Liver (tissue), 9 donors: ENCODE data around the gene TTC3. TPM values are rescaled to one million over a fixed set of nuclear protein-coding genes. Genes with fewer than 3 reads are reported as not detected.

ENCODE experiments used
- DNase-seq: peaks from one replicate; pipeline ENCODE4 v3.0.0-alpha.2; 2017; ENCODE audit warnings: low spot score
- H3K27ac ChIP-seq, 2 donors: one replicate each; pipeline ENCODE4 v1.7.0; 2013; ENCODE audit warnings: inconsistent platforms in 2 of 2, low read length in 2 of 2, control low read depth in 1 of 2, low read depth in 1 of 2, mild to moderate bottlenecking in 1 of 2
- H3K27me3 ChIP-seq, 4 donors: one replicate each; pipeline versions ENCODE4 v1.6.1 to v1.7.0; 2013; ENCODE audit warnings: low read length in 3 of 4, inconsistent platforms in 1 of 4, mild to moderate bottlenecking in 1 of 4, moderate library complexity in 1 of 4; ENCODE audit not compliant: control insufficient read depth in 4 of 4, insufficient read depth in 4 of 4
- H3K36me3 ChIP-seq, 4 donors: one replicate each; pipeline versions ENCODE4 v1.6.1 to v1.7.0; 2013; ENCODE audit warnings: low read length in 3 of 4, mild to moderate bottlenecking in 3 of 4, low read depth in 1 of 4, moderate library complexity in 1 of 4; ENCODE audit not compliant: control insufficient read depth in 4 of 4, insufficient read depth in 3 of 4
- H3K4me1 ChIP-seq, 4 donors: one replicate each; pipeline versions ENCODE4 v1.6.1 to v1.7.0; 2013; ENCODE audit warnings: low read length in 3 of 4, mild to moderate bottlenecking in 3 of 4, moderate library complexity in 1 of 4; ENCODE audit not compliant: control insufficient read depth in 4 of 4, insufficient read depth in 4 of 4
- H3K4me3 ChIP-seq, 3 donors: one replicate each; pipeline versions ENCODE4 v1.6.1 to v1.7.0; 2013; ENCODE audit warnings: low read length in 3 of 3, control low read depth in 1 of 3, low read depth in 1 of 3, mild to moderate bottlenecking in 1 of 3
- H3K9ac ChIP-seq, 2 donors: one replicate each; pipeline ENCODE4 v1.7.0; 2013; ENCODE audit warnings: low read length in 2 of 2, mild to moderate bottlenecking in 2 of 2, moderate library complexity in 2 of 2, control low read depth in 1 of 2, low read depth in 1 of 2
- H3K9me3 ChIP-seq, 4 donors: one replicate each; pipeline versions ENCODE4 v1.6.1 to v1.7.0; 2013; ENCODE audit warnings: low read length in 3 of 4; ENCODE audit not compliant: control insufficient read depth in 4 of 4
- ATF3 ChIP-seq: IDR thresholded peaks from 2 replicates; pipeline ENCODE4 v1.6.1; 2016; ENCODE audit warnings: antibody characterized with exemption
- CTCF ChIP-seq: fragments of 150-350 bp; IDR thresholded peaks from 2 replicates; pipeline ENCODE4 v1.5.1; 2017; ENCODE audit warnings: improper control_type of control experiment, low read depth, low read length; ENCODE audit not compliant: missing input control
- EGR1 ChIP-seq, 2 donors: IDR thresholded peaks; 2 replicates each; pipeline ENCODE4 v1.6.1; 2016 to 2018; ENCODE audit warnings: antibody characterized with exemption in 2 of 2, low read depth in 2 of 2
- FOXA1 ChIP-seq: IDR thresholded peaks from 2 replicates; pipeline ENCODE4 v1.6.1; 2016; ENCODE audit warnings: antibody characterized with exemption
- HNF4A ChIP-seq, 2 donors: conservative IDR thresholded peaks; 2 replicates each; pipeline ENCODE4 v1.6.1; 2016; ENCODE audit warnings: antibody characterized with exemption in 2 of 2, mild to moderate bottlenecking in 2 of 2
- HNF4G ChIP-seq: IDR thresholded peaks from 2 replicates; pipeline ENCODE4 v1.6.1; 2016; ENCODE audit warnings: antibody characterized with exemption
- JUND ChIP-seq, 2 donors: IDR thresholded peaks; 2 replicates each; pipeline ENCODE4 v1.6.1; 2016; ENCODE audit warnings: antibody characterized with exemption in 2 of 2
- NR2F2 ChIP-seq: IDR thresholded peaks from 2 replicates; pipeline ENCODE4 v1.6.1; 2016; ENCODE audit warnings: antibody characterized with exemption
- RAD21 ChIP-seq, 2 donors: IDR thresholded peaks; 2 replicates each; pipeline ENCODE4 v1.6.1; 2016; ENCODE audit warnings: antibody characterized with exemption in 2 of 2, mild to moderate bottlenecking in 2 of 2
- REST ChIP-seq: IDR thresholded peaks from 2 replicates; pipeline ENCODE4 v1.6.1; 2016; ENCODE audit warnings: antibody characterized with exemption, mild to moderate bottlenecking
- RXRA ChIP-seq, 2 donors: IDR thresholded peaks; 2 replicates each; pipeline ENCODE4 v1.6.1; 2017 to 2018; ENCODE audit warnings: antibody characterized with exemption in 2 of 2, mild to moderate bottlenecking in 1 of 2
- SP1 ChIP-seq: IDR thresholded peaks from 2 replicates; pipeline ENCODE4 v1.6.1; 2018; ENCODE audit warnings: antibody characterized with exemption, mild to moderate bottlenecking
- YY1 ChIP-seq: IDR thresholded peaks from 2 replicates; pipeline ENCODE4 v1.6.1; 2016; ENCODE audit warnings: antibody characterized with exemption, mild to moderate bottlenecking
- WGBS: extraction: QIAGEN DNeasy Blood & Tissue Kit; methylation state at CpG from one replicate; pipeline ENCODE4 v1.1.7; 2013; 5-methylcytosine and 5-hydroxymethylcytosine counted together
- polyA plus RNA-seq, 2 donors: library from polyadenylated mRNA; stranded (reverse) in 1 of 2; unstranded in 1 of 2; fragments of 200-250 nt in 1 of 2; fragments of >200 nt in 1 of 2; fragmentation: Nextera tagmentation in 1 of 2; extraction: Ambion mirVana in 1 of 2; gene quantifications; one replicate each; pipeline versions ENCODE4 v1.2.1 to v1.2.3, GENCODE V29; 2013 to 2015
- total RNA-seq, 2 donors: library from RNA; depleted of rRNA; stranded (reverse); fragments of >200 nt; gene quantifications; one replicate each; pipeline ENCODE4 v1.2.3, GENCODE V29; 2014
- TF ChIP-seq, protein P1 (sequence below): IDR thresholded peaks from 2 replicates; pipeline ENCODE4 v1.6.1; 2016; ENCODE audit warnings: antibody characterized with exemption
- TF ChIP-seq, protein P2 (sequence below): IDR thresholded peaks from 2 replicates; pipeline ENCODE4 v1.6.1; 2016; ENCODE audit warnings: antibody characterized with exemption
- donor health status: healthy.
- donor health status: healthy.
- donor health status: healthy.
- donor health status: healthy.
- donor health status: healthy.

Gene TTC3
- total and polyA plus RNA-seq, 4 donors, result 27.2 to 96.1 (median 57.2) TPM

DNA sequence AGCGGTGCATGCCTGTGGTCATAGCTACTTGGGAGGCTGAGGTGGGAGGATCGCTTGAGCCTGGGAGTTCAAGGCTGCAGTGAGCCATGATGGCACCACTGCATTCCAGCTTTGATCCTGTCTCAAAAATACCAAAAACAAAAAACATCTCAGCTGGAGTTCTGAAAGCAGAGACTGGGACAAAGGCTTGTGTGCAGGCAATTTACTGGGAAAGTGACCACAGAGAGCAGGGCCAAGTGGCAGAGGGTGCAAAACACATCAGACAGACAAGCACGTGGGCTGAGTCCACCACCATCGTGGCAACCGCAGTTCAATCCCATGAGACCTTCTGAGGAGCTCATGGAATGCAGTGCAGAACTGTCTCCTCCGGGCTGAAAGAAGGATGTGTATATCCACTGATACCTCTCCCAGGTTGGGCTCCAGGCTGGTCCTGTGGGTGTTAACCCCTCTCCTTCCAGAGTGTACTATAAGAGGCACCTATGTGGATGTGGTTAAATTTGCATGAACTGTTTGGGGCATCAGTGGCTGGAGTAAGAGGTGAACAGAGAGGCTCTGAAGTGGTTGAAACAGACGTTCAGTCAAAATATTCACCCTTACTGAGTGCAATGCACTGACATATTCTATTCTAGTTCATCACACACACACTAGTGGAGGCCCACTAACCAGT lies 11.0 kb upstream of the TTC3 start:
- Histone ChIP-seq H3K9me3 (no peaks in the 10 kb centered on the region), H3K4me3 (no peak overlapping the region), H3K27ac (no peak overlapping the region), H3K27me3 (no peaks in the 10 kb centered on the region), H3K4me1 (no peaks in the 10 kb centered on the region), H3K36me3 (peaks cover 0 to 10% (median 4%) of the 10 kb centered on the region in 4 donors), H3K9ac (no peak overlapping the region)
- 88% methylated on average over 7 of the region's 7 CpGs for WGBS
- TF ChIP-seq CTCF, result no peak
- TF ChIP-seq RXRA (IDR thresholded peaks at IDR 0.05), result no peak
- TF ChIP-seq FOXA1, result no peak
- TF ChIP-seq, protein P1, sequence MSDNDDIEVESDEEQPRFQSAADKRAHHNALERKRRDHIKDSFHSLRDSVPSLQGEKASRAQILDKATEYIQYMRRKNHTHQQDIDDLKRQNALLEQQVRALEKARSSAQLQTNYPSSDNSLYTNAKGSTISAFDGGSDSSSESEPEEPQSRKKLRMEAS, result no peak
- TF ChIP-seq HNF4G, result no peak
- no peak for TF ChIP-seq RAD21 (IDR thresholded peaks at IDR 0.05)
- TF ChIP-seq REST, result no peak
- TF ChIP-seq SP1, result no peak
- TF ChIP-seq EGR1 (IDR thresholded peaks at IDR 0.05; ENCODE audit: low read depth in 2 of 2), result no peak
- TF ChIP-seq, protein P2, sequence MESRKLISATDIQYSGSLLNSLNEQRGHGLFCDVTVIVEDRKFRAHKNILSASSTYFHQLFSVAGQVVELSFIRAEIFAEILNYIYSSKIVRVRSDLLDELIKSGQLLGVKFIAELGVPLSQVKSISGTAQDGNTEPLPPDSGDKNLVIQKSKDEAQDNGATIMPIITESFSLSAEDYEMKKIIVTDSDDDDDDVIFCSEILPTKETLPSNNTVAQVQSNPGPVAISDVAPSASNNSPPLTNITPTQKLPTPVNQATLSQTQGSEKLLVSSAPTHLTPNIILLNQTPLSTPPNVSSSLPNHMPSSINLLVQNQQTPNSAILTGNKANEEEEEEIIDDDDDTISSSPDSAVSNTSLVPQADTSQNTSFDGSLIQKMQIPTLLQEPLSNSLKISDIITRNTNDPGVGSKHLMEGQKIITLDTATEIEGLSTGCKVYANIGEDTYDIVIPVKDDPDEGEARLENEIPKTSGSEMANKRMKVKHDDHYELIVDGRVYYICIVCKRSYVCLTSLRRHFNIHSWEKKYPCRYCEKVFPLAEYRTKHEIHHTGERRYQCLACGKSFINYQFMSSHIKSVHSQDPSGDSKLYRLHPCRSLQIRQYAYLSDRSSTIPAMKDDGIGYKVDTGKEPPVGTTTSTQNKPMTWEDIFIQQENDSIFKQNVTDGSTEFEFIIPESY, result no peak
- no peak for TF ChIP-seq HNF4A (conservative IDR thresholded peaks at IDR 0.05)
- no peak for TF ChIP-seq JUND (IDR thresholded peaks at IDR 0.05)
- TF ChIP-seq YY1, result no peak
- no peak for TF ChIP-seq NR2F2
- no peak for TF ChIP-seq ATF3
- no peak for DNase-seq

- TF ChIP-seq, protein P1, result no peak
- WGBS, result 94% methylated on average over 6 of the region's 6 CpGs
- Histone ChIP-seq H3K36me3 (peaks cover 0 to 11% (median 4%) of the 10 kb centered on the region in 4 donors), H3K4me1 (no peaks in the 10 kb centered on the region), H3K27me3 (no peaks in the 10 kb centered on the region), H3K27ac (no peak overlapping the region), H3K9ac (no peak overlapping the region), H3K4me3 (no peak overlapping the region), H3K9me3 (no peaks in the 10 kb centered on the region)
- no peak for DNase-seq
These were observed 10.5 kb upstream of the TTC3 start for GRCh38 chr21:37062593-37062935.
